Mesothelial cell of epicardium (in vitro differentiated cells): ENCODE results near the gene CDA. TPM values are rescaled to one million over a fixed set of nuclear protein-coding genes. Genes with fewer than 3 reads are reported as not detected.
"Not testable (repeated sequence)": the region's sequence is repeated elsewhere in the genome, so short reads cannot be mapped to it uniquely, and the experiment has no call there.

Source experiments
- DNase-seq, 2 experiments: peaks; one replicate each; pipeline ENCODE4 v3.0.0; 2021; ENCODE audit warnings: low spot score in 2 of 2; ENCODE audit not compliant: unreplicated experiment in 2 of 2
- H3K27ac Mint-ChIP-seq: 2 replicates; pipeline ENCODE4 v1.8.0; 2021; ENCODE audit warnings: mixed read lengths
- H3K27me3 Mint-ChIP-seq: 2 replicates; pipeline ENCODE4 v1.8.0; 2021; ENCODE audit warnings: low read depth, mixed read lengths
- H3K36me3 Mint-ChIP-seq: 2 replicates; pipeline ENCODE4 v1.8.0; 2021; ENCODE audit warnings: mixed read lengths
- H3K4me1 Mint-ChIP-seq: 2 replicates; pipeline ENCODE4 v1.8.0; 2021; ENCODE audit warnings: mixed read lengths
- H3K4me3 Mint-ChIP-seq: 2 replicates; pipeline ENCODE4 v1.8.0; 2021; ENCODE audit warnings: mild to moderate bottlenecking, moderate library complexity, mixed read lengths
- H3K9me3 Mint-ChIP-seq: 2 replicates; pipeline ENCODE4 v1.8.0; 2021; ENCODE audit warnings: mixed read lengths
- total RNA-seq: library from RNA; stranded (reverse); gene quantifications from 3 replicates; pipeline ENCODE4 v1.2.1, GENCODE V29; 2021
- TF ChIP-seq, protein P1 (sequence below): fragments of 200-600 bp; sonication (generic); IDR thresholded peaks from one replicate; pipeline ENCODE4 v1.5.0; 2021; ENCODE audit warnings: antibody characterized with exemption; ENCODE audit not compliant: unreplicated experiment

The CDA gene
- total RNA-seq, 1 donor from 2014 or later: 0.94 TPM

GRCh38 chr1:20603504-20604464 is 14.9 kb downstream of the CDA start:
- peaks cover 11% of the 10 kb centered on the region for H3K27me3 Mint-ChIP-seq

DNA sequence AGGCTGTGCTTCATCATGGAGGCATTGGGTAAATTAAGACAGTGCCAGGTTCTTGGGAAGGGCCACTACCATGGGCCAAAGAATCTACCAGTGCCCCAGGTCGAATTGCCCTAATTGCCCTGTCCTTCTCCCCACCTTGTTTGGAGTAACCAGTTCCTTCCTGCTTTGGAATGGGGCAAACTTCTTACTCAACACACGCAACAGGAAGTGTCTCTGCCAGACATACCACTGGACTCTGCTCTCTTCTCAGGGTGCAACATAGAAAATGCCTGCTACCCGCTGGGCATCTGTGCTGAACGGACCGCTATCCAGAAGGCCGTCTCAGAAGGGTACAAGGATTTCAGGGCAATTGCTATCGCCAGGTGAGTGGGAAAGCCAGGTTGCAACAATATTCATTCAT is 15.8 kb downstream of the CDA start:
- Mint-ChIP-seq H3K4me1 (no peaks in the 10 kb centered on the region), H3K4me3 (no peak overlapping the region), H3K27ac (no peak overlapping the region), H3K27me3 (peaks cover 9% of the 10 kb centered on the region), H3K36me3 (no peaks in the 10 kb centered on the region), H3K9me3 (no peaks in the 10 kb centered on the region)
- DNase-seq: no peak
- TF ChIP-seq, protein P1, sequence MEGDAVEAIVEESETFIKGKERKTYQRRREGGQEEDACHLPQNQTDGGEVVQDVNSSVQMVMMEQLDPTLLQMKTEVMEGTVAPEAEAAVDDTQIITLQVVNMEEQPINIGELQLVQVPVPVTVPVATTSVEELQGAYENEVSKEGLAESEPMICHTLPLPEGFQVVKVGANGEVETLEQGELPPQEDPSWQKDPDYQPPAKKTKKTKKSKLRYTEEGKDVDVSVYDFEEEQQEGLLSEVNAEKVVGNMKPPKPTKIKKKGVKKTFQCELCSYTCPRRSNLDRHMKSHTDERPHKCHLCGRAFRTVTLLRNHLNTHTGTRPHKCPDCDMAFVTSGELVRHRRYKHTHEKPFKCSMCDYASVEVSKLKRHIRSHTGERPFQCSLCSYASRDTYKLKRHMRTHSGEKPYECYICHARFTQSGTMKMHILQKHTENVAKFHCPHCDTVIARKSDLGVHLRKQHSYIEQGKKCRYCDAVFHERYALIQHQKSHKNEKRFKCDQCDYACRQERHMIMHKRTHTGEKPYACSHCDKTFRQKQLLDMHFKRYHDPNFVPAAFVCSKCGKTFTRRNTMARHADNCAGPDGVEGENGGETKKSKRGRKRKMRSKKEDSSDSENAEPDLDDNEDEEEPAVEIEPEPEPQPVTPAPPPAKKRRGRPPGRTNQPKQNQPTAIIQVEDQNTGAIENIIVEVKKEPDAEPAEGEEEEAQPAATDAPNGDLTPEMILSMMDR: no peak

More at GRCh38 chr1:20603504-20604464, 14.9 kb downstream of the CDA start:
- Mint-ChIP-seq H3K36me3 (no peaks in the 10 kb centered on the region), H3K4me1 (no peaks in the 10 kb centered on the region), H3K4me3 (no peak overlapping the region), H3K9me3 (peaks cover 3% of the 10 kb centered on the region), H3K27ac (no peak overlapping the region)
- TF ChIP-seq, protein P1: no peak
- DNase-seq: no peak

- DNase-seq, H3K4me1 Mint-ChIP-seq, H3K9me3 Mint-ChIP-seq, H3K4me3 Mint-ChIP-seq, H3K27ac Mint-ChIP-seq, H3K27me3 Mint-ChIP-seq, H3K36me3 Mint-ChIP-seq: not testable (repeated sequence)
Observed at GRCh38 chr1:20606801-20607570, 18.1 kb downstream of the CDA start.

DNA sequence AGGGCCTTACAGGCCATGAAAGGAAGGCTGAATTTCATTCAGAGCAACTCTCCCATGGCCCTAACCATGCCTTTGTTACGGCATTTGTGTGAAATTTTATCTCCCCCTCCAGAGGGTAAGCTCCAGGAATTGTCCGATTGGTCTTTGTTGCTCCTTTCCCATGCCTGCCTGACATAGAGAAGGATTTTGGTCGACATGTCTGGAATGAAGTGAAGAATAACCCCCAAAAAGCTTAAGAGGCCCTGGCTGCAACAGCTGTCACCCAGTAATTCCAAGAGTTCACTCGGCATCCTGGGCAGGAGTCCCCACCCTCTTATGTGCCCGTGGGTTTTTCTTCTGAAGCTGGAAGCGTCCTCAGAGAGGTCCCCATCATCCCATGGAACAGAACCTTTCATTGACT is 20.6 kb downstream of the CDA start:
- Mint-ChIP-seq H3K4me1 (peaks cover 8% of the 10 kb centered on the region), H3K27me3 (peaks cover 6% of the 10 kb centered on the region), H3K9me3 (no peaks in the 10 kb centered on the region), H3K4me3 (no peak overlapping the region), H3K36me3 (no peaks in the 10 kb centered on the region), H3K27ac (no peak overlapping the region)
- TF ChIP-seq, protein P1: no peak
- DNase-seq: no peak

- H3K27ac Mint-ChIP-seq: no peak overlapping the region
- peaks cover 3% of the 10 kb centered on the region for H3K27me3 Mint-ChIP-seq
- H3K4me3 Mint-ChIP-seq: no peak overlapping the region
- H3K4me1 Mint-ChIP-seq: peaks cover 8% of the 10 kb centered on the region
- DNase-seq: no peak
- TF ChIP-seq, protein P1: no peak
- H3K9me3 Mint-ChIP-seq: no peaks in the 10 kb centered on the region
- no peaks in the 10 kb centered on the region for H3K36me3 Mint-ChIP-seq
Observed at GRCh38 chr1:20610970-20611369, 22.1 kb downstream of the CDA start.

DNA sequence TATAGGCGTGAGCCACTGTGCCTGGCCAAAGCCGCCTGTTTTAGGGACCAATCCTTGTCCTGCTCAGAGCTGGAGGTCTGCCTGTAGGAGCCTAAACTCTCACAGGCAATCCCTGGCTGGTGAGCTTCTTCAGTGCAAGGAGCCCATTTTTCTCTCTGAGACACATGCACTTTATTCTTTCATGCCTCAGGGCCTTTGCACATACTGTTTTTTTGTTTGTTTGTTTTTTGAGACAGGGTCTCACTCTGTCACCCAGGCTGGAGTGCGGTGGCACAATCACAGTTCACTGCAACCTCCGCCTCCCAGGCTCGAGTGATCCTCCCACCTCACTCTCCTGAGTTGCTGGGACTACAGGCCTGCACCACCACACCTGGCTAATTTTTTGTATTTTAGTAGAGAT is 22.8 kb downstream of the CDA start:
- Mint-ChIP-seq H3K27ac (no peak overlapping the region), H3K4me3 (no peak overlapping the region), H3K36me3 (no peaks in the 10 kb centered on the region), H3K4me1 (peaks cover 8% of the 10 kb centered on the region), H3K27me3 (no peaks in the 10 kb centered on the region), H3K9me3 (no peaks in the 10 kb centered on the region)
- TF ChIP-seq, protein P1: no peak
- no peak for DNase-seq
